HuH-7.5 (cell line): ENCODE measurements around the gene EIF3CL.
"Not testable (repeated sequence)": the region's sequence is repeated elsewhere in the genome, so short reads cannot be mapped to it uniquely, and the experiment has no call there.

Experiments
- DNase-seq: peaks from one replicate; pipeline ENCODE4 v3.0.0; 2011; ENCODE audit warnings: low spot score

The EIF3CL gene

GRCh38 chr16:28362600-28362999, 41.0 kb downstream of the EIF3CL start:
- DNase-seq: not testable (repeated sequence)

GRCh38 chr16:28338230-28338629, 65.4 kb downstream of the EIF3CL start:
- DNase-seq: not testable (repeated sequence)

GRCh38 chr16:28336940-28337710, 66.5 kb downstream of the EIF3CL start:
- not testable (repeated sequence) for DNase-seq

- not testable (repeated sequence) for DNase-seq
These were observed 68.0 kb downstream of the EIF3CL start for GRCh38 chr16:28335678-28336077.

- not testable (repeated sequence) for DNase-seq
These were observed 71.0 kb downstream of the EIF3CL start for GRCh38 chr16:28332632-28333031.

GRCh38 chr16:28330981-28331380, 72.7 kb downstream of the EIF3CL start:
- DNase-seq: not testable (repeated sequence)

- DNase-seq: not testable (repeated sequence)
These were observed 73.4 kb downstream of the EIF3CL start for GRCh38 chr16:28330232-28330631.
